ENCODE results near the gene GLIPR1.
"Not testable (repeated sequence)": the region's sequence is repeated elsewhere in the genome, so short reads cannot be mapped to it uniquely, and the experiment has no call there.

GLIPR1 gene

GRCh38 chr12:75482646-75483045 is 2.1 kb downstream of the GLIPR1 start:
- H3K4me1 ChIP-seq (ENCODE audit: insufficient read depth, low read length): peaks cover 75% of the 10 kb centered on the region
- peak overlapping the region in 1 of 2 experiments; percentile 62; a peak in 2 of 4 replicates for H3K4me3 ChIP-seq (ENCODE audit: low read depth in 1 of 2, low read length in 2 of 2)
- H3K79me2 ChIP-seq (ENCODE audit: insufficient read depth, low read length): peaks cover 38% of the 10 kb centered on the region
- DNase-seq (no peak), ATAC-seq (ENCODE audit: insufficient read depth, low read depth) (no peak)
- no peaks in the 10 kb centered on the region for H4K20me1 ChIP-seq (ENCODE audit: insufficient read depth, low read length)
- peak overlapping the region; percentile 17; the same call in 1 of the 2 replicates for H2AFZ ChIP-seq (ENCODE audit: low read depth, low read length)
- H3K27ac ChIP-seq (ENCODE audit: low read length): peak overlapping the region; percentile 86
- H3K9ac ChIP-seq (ENCODE audit: low read depth, low read length): peak overlapping the region; percentile 65; the same call in 1 of the 2 replicates
- TF ChIP-seq EZH2 (IDR thresholded peaks at IDR 0.05; ENCODE audit: borderline replicate concordance, low read depth, low read length, severe bottlenecking) (no peak), CTCF (IDR thresholded peaks at IDR 0.05; ENCODE audit: borderline replicate concordance, extremely low read depth, low read length, poor library complexity, severe bottlenecking) (no peak)
- H3K27me3 ChIP-seq (ENCODE audit: insufficient read depth, low read length, poor library complexity): no peaks in the 10 kb centered on the region
- H3K9me3 ChIP-seq (ENCODE audit: insufficient read depth, low read length, severe bottlenecking): no peaks in the 10 kb centered on the region
- H3K36me3 ChIP-seq (ENCODE audit: insufficient read depth, low read length): peaks cover 7% of the 10 kb centered on the region
- peak overlapping the region; percentile 69 for H3K4me2 ChIP-seq (ENCODE audit: insufficient read depth, low read length)

- peak overlapping the region; percentile 69 for H3K4me2 ChIP-seq (ENCODE audit: insufficient read depth, low read length)
- peak overlapping the region in 1 of 2 experiments; percentile 62; a peak in 2 of 4 replicates for H3K4me3 ChIP-seq (ENCODE audit: low read depth in 1 of 2, low read length in 2 of 2)
- H3K9me3 ChIP-seq (ENCODE audit: insufficient read depth, low read length, severe bottlenecking): no peaks in the 10 kb centered on the region
- H3K36me3 ChIP-seq (ENCODE audit: insufficient read depth, low read length): peaks cover 7% of the 10 kb centered on the region
- no peaks in the 10 kb centered on the region for H3K27me3 ChIP-seq (ENCODE audit: insufficient read depth, low read length, poor library complexity)
- peaks cover 38% of the 10 kb centered on the region for H3K79me2 ChIP-seq (ENCODE audit: insufficient read depth, low read length)
- peaks cover 67% of the 10 kb centered on the region for H3K4me1 ChIP-seq (ENCODE audit: insufficient read depth, low read length)
- no peak overlapping the region for H2AFZ ChIP-seq (ENCODE audit: low read depth, low read length)
- H3K9ac ChIP-seq (ENCODE audit: low read depth, low read length): peak overlapping the region; percentile 6
- DNase-seq (no peak), ATAC-seq (ENCODE audit: insufficient read depth, low read depth) (no peak)
- H4K20me1 ChIP-seq (ENCODE audit: insufficient read depth, low read length): no peaks in the 10 kb centered on the region
- peak overlapping the region; percentile 34; the same call in 1 of the 2 replicates for H3K27ac ChIP-seq (ENCODE audit: low read length)
- TF ChIP-seq CTCF (IDR thresholded peaks at IDR 0.05; ENCODE audit: borderline replicate concordance, extremely low read depth, low read length, poor library complexity, severe bottlenecking): no peak
- no peak for TF ChIP-seq EZH2 (IDR thresholded peaks at IDR 0.05; ENCODE audit: borderline replicate concordance, low read depth, low read length, severe bottlenecking)
These were observed 2.9 kb downstream of the GLIPR1 start for GRCh38 chr12:75483431-75483830.

DNA sequence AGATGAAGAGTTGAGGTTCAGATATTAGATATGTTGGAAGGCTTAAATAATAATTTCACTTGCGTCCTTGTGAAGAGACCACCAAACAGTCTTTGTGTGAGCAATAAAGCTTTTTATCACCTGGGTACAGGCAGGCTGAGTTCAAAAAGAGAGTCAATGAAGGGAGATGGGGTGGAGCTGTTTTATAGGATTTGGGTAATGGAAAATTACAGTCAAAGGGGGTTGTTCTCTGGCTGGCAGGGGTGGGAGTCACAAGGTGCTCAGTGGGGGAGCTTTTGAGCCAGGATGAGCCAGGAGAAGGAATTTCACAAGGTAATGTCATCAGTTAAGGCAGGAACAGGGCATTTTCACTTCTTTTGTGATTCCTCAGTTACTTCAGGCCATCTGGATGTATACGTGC is 3.9 kb downstream of the GLIPR1 start:
- not testable (repeated sequence) for H4K20me1 ChIP-seq (ENCODE audit: insufficient read depth, low read length); H3K4me3 ChIP-seq (ENCODE audit: low read depth in 1 of 2, low read length in 2 of 2); H3K27me3 ChIP-seq (ENCODE audit: insufficient read depth, low read length, poor library complexity); H2AFZ ChIP-seq (ENCODE audit: low read depth, low read length); H3K9me3 ChIP-seq (ENCODE audit: insufficient read depth, low read length, severe bottlenecking); ATAC-seq (ENCODE audit: insufficient read depth, low read depth); H3K36me3 ChIP-seq (ENCODE audit: insufficient read depth, low read length); DNase-seq
- peak overlapping the region; percentile 45; the same call in 1 of the 2 replicates for H3K27ac ChIP-seq (ENCODE audit: low read length)
- H3K4me2 ChIP-seq (ENCODE audit: insufficient read depth, low read length): peak overlapping the region; percentile 69
- peaks cover 57% of the 10 kb centered on the region for H3K4me1 ChIP-seq (ENCODE audit: insufficient read depth, low read length)
- H3K9ac ChIP-seq (ENCODE audit: low read depth, low read length): peak overlapping the region; percentile 6; the same call in 1 of the 2 replicates
- H3K79me2 ChIP-seq (ENCODE audit: insufficient read depth, low read length): peaks cover 38% of the 10 kb centered on the region

DNA sequence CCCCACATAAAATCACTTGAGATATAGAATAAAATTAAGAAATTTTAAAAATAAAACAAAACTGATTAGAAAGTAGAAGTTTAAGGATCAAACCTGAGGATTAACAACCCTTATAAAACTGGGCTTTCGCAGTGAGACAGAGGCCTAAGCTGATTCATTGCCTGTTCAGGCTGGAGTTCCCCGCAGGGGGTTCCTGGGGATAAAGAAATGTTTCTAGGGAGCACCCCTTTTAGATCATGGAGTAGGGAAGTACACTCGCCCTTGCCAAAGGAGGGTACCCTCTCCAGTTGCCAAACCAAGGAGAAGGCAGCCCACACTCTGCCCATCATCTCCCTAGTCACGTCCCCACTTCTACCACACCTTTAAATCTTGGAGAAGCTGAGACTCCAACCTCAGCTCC is 6.8 kb downstream of the GLIPR1 start:
- H3K27me3 ChIP-seq (ENCODE audit: insufficient read depth, low read length, poor library complexity): no peaks in the 10 kb centered on the region
- no peak overlapping the region for H2AFZ ChIP-seq (ENCODE audit: low read depth, low read length)
- H3K9me3 ChIP-seq (ENCODE audit: insufficient read depth, low read length, severe bottlenecking): no peaks in the 10 kb centered on the region
- H3K36me3 ChIP-seq (ENCODE audit: insufficient read depth, low read length): peaks cover 24% of the 10 kb centered on the region
- no peak overlapping the region for H3K27ac ChIP-seq (ENCODE audit: low read length)
- DNase-seq: no peak
- no peak overlapping the region for H3K9ac ChIP-seq (ENCODE audit: low read depth, low read length)
- TF ChIP-seq EZH2 (IDR thresholded peaks at IDR 0.05; ENCODE audit: borderline replicate concordance, low read depth, low read length, severe bottlenecking) (no peak), CTCF (IDR thresholded peaks at IDR 0.05; ENCODE audit: borderline replicate concordance, extremely low read depth, low read length, poor library complexity, severe bottlenecking) (no peak)
- H3K4me1 ChIP-seq (ENCODE audit: insufficient read depth, low read length): peaks cover 32% of the 10 kb centered on the region
- H3K4me3 ChIP-seq (ENCODE audit: low read depth in 1 of 2, low read length in 2 of 2): no peak overlapping the region
- no peak for ATAC-seq (ENCODE audit: insufficient read depth, low read depth)
- H4K20me1 ChIP-seq (ENCODE audit: insufficient read depth, low read length): no peaks in the 10 kb centered on the region
- H3K4me2 ChIP-seq (ENCODE audit: insufficient read depth, low read length): no peak overlapping the region
- peaks cover 31% of the 10 kb centered on the region for H3K79me2 ChIP-seq (ENCODE audit: insufficient read depth, low read length)
